Measurements from ENCODE around the gene EPHB4. TPM values are rescaled to one million over a fixed set of nuclear protein-coding genes. Genes with fewer than 3 reads are reported as not detected.

The EPHB4 gene
- total and polyA plus RNA-seq, 10 of the 15 experiments (the other 5 are each of a cell fraction or from before 2014, with no cell fraction given), result 0.32 to 0.85 (median 0.48) TPM; not detected in 4

DNA sequence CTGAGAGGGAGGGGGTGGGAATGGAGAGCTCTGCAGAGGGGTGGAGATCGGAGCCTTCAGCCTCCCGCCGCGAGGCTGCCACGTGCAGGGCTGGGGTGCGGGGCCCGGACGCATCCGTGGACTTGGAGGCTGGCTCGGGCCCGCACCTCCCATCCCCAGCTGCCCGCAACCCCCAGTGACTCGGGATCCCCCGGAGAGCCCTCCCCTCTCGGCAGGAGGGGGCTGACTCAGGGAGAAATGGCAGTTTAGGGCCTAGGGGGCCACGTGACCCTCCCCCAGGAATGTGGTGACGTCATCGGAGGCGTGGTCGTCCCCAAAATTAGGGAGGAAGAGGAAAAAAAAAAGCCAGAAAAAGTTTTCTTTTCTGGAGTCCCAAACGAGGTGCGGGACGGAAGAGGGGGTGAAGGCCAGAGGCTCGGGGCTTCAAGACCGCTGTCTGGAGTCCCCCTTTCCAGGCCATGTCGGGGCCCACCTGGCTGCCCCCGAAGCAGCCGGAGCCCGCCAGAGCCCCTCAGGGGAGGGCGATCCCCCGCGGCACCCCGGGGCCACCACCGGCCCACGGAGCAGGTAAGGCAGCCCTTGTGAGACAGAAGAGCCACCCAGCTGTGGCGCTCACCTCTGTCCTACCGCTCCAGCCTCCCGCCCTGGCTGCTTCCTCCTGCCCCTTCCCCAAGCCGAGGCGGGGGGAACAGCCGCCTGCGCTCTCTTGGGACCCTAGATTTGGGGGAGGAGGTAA is 39.9 kb upstream of the EPHB4 start, which contains the start of gene TRIP6 (continued):
- TF ChIP-seq, protein P1, sequence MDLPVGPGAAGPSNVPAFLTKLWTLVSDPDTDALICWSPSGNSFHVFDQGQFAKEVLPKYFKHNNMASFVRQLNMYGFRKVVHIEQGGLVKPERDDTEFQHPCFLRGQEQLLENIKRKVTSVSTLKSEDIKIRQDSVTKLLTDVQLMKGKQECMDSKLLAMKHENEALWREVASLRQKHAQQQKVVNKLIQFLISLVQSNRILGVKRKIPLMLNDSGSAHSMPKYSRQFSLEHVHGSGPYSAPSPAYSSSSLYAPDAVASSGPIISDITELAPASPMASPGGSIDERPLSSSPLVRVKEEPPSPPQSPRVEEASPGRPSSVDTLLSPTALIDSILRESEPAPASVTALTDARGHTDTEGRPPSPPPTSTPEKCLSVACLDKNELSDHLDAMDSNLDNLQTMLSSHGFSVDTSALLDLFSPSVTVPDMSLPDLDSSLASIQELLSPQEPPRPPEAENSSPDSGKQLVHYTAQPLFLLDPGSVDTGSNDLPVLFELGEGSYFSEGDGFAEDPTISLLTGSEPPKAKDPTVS (IDR thresholded peaks at IDR 0.05; ENCODE audit: low read depth, low read length), result no peak
- TF ChIP-seq GABPA (IDR thresholded peaks at IDR 0.05; ENCODE audit: low read depth) (no peak), EGR1 (IDR thresholded peaks at IDR 0.05; ENCODE audit: borderline replicate concordance in 1 of 2, low read depth in 2 of 2, low read length in 2 of 2) (0 out of 3 replicates have a peak, but pooled peaks of 1 of the 2 experiments have one; percentile 43), MEF2A (IDR thresholded peaks at IDR 0.05; ENCODE audit: insufficient read depth, low read depth, low read length) (no peak), ZSCAN29 (IDR thresholded peaks at IDR 0.05) (no peak), NRF1 (conservative IDR thresholded peaks at IDR 0.05; ENCODE audit: low read depth, low read length) (no peak), NR2C1 (IDR thresholded peaks at IDR 0.05) (no peak), RELA (IDR thresholded peaks at IDR 0.05; ENCODE audit: borderline replicate concordance, partially characterized antibody) (no peak), LARP7 (IDR thresholded peaks at IDR 0.05) (no peak), POLR2A (IDR thresholded peaks at IDR 0.05; ENCODE audit: low read depth, low read length) (peak; percentile 74), SUZ12 (IDR thresholded peaks at IDR 0.05; ENCODE audit: unreplicated experiment) (no peak), JUND (IDR thresholded peaks at IDR 0.05; ENCODE audit: low read depth, low read length) (peak; percentile 94), HDAC2 (IDR thresholded peaks at IDR 0.05) (no peak), HDAC6 (IDR thresholded peaks at IDR 0.05; ENCODE audit: unreplicated experiment) (no peak), JUNB (IDR thresholded peaks at IDR 0.05) (peak; percentile 29; the same call in 1 of the 2 replicates), PAX5 (IDR thresholded peaks at IDR 0.05; ENCODE audit: borderline replicate concordance, low read depth, low read length) (no peak), KAT2A (conservative IDR thresholded peaks at IDR 0.05; ENCODE audit: control insufficient read depth, low read depth, low read length) (no peak), TCF7 (IDR thresholded peaks at IDR 0.05; ENCODE audit: borderline replicate concordance) (no peak), PAX8 (IDR thresholded peaks at IDR 0.05) (no peak), CEBPB (IDR thresholded peaks at IDR 0.05; ENCODE audit: borderline replicate concordance in 1 of 2, low read depth in 2 of 2, low read length in 2 of 2) (no peak), TAF1 (IDR thresholded peaks at IDR 0.05; ENCODE audit: borderline replicate concordance, low read depth, low read length) (peak; percentile 41; the same call in 1 of the 2 replicates), SMAD5 (IDR thresholded peaks at IDR 0.05; ENCODE audit: low read depth) (no peak), TCF12 (IDR thresholded peaks at IDR 0.05; ENCODE audit: low read depth, low read length) (no peak), GATAD2B (conservative IDR thresholded peaks at IDR 0.05; ENCODE audit: low read depth) (peak; percentile 35; the same call in 1 of the 2 replicates), CBX3 (IDR thresholded peaks at IDR 0.05; ENCODE audit: borderline replicate concordance, low read depth) (no peak), STAT1 (conservative IDR thresholded peaks at IDR 0.05) (no peak), EZH2 (IDR thresholded peaks at IDR 0.05; ENCODE audit: borderline replicate concordance, control insufficient read depth, low read depth, low read length) (no peak), EED (IDR thresholded peaks at IDR 0.05; ENCODE audit: low read depth) (peak; percentile 46), RFX5 (IDR thresholded peaks at IDR 0.05; ENCODE audit: low read depth, low read length) (no peak)
- TF ChIP-seq, protein P2, sequence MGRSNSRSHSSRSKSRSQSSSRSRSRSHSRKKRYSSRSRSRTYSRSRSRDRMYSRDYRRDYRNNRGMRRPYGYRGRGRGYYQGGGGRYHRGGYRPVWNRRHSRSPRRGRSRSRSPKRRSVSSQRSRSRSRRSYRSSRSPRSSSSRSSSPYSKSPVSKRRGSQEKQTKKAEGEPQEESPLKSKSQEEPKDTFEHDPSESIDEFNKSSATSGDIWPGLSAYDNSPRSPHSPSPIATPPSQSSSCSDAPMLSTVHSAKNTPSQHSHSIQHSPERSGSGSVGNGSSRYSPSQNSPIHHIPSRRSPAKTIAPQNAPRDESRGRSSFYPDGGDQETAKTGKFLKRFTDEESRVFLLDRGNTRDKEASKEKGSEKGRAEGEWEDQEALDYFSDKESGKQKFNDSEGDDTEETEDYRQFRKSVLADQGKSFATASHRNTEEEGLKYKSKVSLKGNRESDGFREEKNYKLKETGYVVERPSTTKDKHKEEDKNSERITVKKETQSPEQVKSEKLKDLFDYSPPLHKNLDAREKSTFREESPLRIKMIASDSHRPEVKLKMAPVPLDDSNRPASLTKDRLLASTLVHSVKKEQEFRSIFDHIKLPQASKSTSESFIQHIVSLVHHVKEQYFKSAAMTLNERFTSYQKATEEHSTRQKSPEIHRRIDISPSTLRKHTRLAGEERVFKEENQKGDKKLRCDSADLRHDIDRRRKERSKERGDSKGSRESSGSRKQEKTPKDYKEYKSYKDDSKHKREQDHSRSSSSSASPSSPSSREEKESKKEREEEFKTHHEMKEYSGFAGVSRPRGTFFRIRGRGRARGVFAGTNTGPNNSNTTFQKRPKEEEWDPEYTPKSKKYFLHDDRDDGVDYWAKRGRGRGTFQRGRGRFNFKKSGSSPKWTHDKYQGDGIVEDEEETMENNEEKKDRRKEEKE (IDR thresholded peaks at IDR 0.05), result no peak
